Upper lobe of left lung (tissue), 4 donors: ENCODE results near the gene NES.

ENCODE experiments used
- CTCF ChIP-seq, 6 experiments: fragments of 450-650 bp in 4 of 6; fragments of 200-600 bp in 2 of 6; sonication (generic) in 2 of 6; IDR thresholded peaks; one replicate each; pipeline ENCODE4 v1.5.1; 2016 to 2019; ENCODE audit warnings: antibody characterized with exemption in 6 of 6
- POLR2A ChIP-seq, 4 donors: fragments of 450-650 bp; IDR thresholded peaks; one replicate each; pipeline ENCODE4 v1.5.1; 2016 to 2017; ENCODE audit warnings: antibody characterized with exemption in 4 of 4, mild to moderate bottlenecking in 2 of 4
- POLR2AphosphoS5 ChIP-seq, 2 donors: sonication (generic); formaldehyde crosslinking; IDR thresholded peaks; one replicate each; pipeline ENCODE4 v1.5.1; 2017; ENCODE audit warnings: antibody characterized with exemption in 2 of 2

GRCh38 chr1:156689953-156690674 lies 12.9 kb upstream of the NES start:
- TF ChIP-seq CTCF (IDR thresholded peaks at IDR 0.05) (no peak), POLR2A (IDR thresholded peaks at IDR 0.05) (no peak), POLR2AphosphoS5 (IDR thresholded peaks at IDR 0.05) (no peak)
